RWPE2 (cell line): ENCODE measurements around the gene ABHD15.
A peak's percentile ranks its signal among the peaks of the same experiment; 100 is the strongest.

ENCODE experiments used
- ATAC-seq: fragments of 200-7000 bp; cut with Tn5 transposase; 3 replicates; pipeline ENCODE4 v1.9.1; 2021; ENCODE audit warnings: low read depth
- DNase-seq: peaks from one replicate; pipeline ENCODE4 v3.0.0-alpha.2; 2020; ENCODE audit warnings: low spot score
- H3K27ac ChIP-seq: fragments of 450-650 bp; 2 replicates; pipeline ENCODE4 v1.5.1; 2017; ENCODE audit warnings: mild to moderate bottlenecking; ENCODE audit not compliant: poor library complexity, severe bottlenecking
- H3K27me3 ChIP-seq: fragments of 250-450 bp; sonication (Bioruptor Pico); 2 replicates; pipeline ENCODE4 v1.5.1; 2021; ENCODE audit warnings: mild to moderate bottlenecking, moderate library complexity; ENCODE audit not compliant: insufficient read depth, poor library complexity, severe bottlenecking
- H3K36me3 ChIP-seq: fragments of 250-450 bp; sonication (Bioruptor Pico); 2 replicates; pipeline ENCODE4 v1.5.1; 2020; ENCODE audit warnings: low read depth, mild to moderate bottlenecking, moderate library complexity
- H3K4me1 ChIP-seq: fragments of 250-450 bp; sonication (Bioruptor Pico); 2 replicates; pipeline ENCODE4 v1.5.1; 2021; ENCODE audit warnings: mild to moderate bottlenecking, moderate library complexity; ENCODE audit not compliant: insufficient read depth, poor library complexity, severe bottlenecking
- H3K4me3 ChIP-seq: fragments of 250-450 bp; sonication (Bioruptor Pico); 2 replicates; pipeline ENCODE4 v1.5.1; 2021; ENCODE audit warnings: mild to moderate bottlenecking, moderate library complexity; ENCODE audit not compliant: severe bottlenecking
- H3K9me3 ChIP-seq: fragments of 250-450 bp; sonication (Bioruptor Pico); 2 replicates; pipeline ENCODE4 v1.5.1; 2021; ENCODE audit warnings: mild to moderate bottlenecking, moderate library complexity; ENCODE audit not compliant: severe bottlenecking
- TF ChIP-seq, protein P1 (sequence below): fragments of 450-650 bp; IDR thresholded peaks from one replicate; pipeline ENCODE4 v1.5.1; 2017; ENCODE audit warnings: mild to moderate bottlenecking, moderate library complexity; ENCODE audit not compliant: poor library complexity, severe bottlenecking

ABHD15 gene

DNA sequence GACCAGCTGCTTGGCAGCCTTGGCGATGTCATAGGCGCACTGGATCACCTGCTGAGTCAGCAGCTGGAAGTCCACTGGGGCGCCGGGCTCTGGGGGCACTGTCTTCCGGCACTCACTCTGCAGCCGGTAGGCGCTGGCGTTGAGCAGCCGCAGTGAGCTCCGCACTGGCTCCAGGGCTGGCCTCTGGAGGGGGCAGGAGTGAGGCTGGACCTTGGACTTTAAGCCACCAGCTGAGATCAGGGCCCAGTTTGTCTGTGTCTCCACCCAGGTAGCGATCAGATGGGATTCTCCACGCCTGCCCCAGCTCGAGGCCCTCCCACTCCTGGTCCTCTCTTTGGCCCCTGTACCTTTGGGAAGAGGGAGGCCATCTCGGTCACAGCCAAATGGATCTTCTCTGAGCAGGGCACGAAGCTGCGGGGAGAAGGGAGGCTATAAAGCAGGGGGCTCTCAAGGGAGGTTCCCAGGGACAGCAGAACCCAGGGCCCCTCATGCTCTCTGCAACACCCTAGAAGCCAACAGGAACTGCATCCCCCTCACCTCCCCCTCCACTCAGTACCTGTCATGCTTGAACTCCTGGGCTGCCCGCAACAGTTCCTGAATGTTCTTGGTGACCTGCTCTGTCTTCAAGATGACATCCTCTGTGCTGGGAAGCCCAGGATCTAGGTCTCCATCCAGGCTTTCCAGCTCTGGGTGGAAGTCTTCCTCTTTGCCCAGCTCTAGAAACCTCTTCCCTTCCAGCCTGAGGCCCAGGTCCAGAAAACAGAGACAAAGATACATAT, 8.1 kb upstream of the ABHD15 start:
- H3K27me3 ChIP-seq: no peaks in the 10 kb centered on the region
- TF ChIP-seq, protein P1, sequence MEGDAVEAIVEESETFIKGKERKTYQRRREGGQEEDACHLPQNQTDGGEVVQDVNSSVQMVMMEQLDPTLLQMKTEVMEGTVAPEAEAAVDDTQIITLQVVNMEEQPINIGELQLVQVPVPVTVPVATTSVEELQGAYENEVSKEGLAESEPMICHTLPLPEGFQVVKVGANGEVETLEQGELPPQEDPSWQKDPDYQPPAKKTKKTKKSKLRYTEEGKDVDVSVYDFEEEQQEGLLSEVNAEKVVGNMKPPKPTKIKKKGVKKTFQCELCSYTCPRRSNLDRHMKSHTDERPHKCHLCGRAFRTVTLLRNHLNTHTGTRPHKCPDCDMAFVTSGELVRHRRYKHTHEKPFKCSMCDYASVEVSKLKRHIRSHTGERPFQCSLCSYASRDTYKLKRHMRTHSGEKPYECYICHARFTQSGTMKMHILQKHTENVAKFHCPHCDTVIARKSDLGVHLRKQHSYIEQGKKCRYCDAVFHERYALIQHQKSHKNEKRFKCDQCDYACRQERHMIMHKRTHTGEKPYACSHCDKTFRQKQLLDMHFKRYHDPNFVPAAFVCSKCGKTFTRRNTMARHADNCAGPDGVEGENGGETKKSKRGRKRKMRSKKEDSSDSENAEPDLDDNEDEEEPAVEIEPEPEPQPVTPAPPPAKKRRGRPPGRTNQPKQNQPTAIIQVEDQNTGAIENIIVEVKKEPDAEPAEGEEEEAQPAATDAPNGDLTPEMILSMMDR: no peak
- H3K4me3 ChIP-seq: no peak overlapping the region
- peaks cover 64% of the 10 kb centered on the region for H3K36me3 ChIP-seq
- no peaks in the 10 kb centered on the region for H3K4me1 ChIP-seq
- no peak for ATAC-seq
- H3K27ac ChIP-seq: no peak overlapping the region
- DNase-seq: no peak
- H3K9me3 ChIP-seq: no peaks in the 10 kb centered on the region

DNA sequence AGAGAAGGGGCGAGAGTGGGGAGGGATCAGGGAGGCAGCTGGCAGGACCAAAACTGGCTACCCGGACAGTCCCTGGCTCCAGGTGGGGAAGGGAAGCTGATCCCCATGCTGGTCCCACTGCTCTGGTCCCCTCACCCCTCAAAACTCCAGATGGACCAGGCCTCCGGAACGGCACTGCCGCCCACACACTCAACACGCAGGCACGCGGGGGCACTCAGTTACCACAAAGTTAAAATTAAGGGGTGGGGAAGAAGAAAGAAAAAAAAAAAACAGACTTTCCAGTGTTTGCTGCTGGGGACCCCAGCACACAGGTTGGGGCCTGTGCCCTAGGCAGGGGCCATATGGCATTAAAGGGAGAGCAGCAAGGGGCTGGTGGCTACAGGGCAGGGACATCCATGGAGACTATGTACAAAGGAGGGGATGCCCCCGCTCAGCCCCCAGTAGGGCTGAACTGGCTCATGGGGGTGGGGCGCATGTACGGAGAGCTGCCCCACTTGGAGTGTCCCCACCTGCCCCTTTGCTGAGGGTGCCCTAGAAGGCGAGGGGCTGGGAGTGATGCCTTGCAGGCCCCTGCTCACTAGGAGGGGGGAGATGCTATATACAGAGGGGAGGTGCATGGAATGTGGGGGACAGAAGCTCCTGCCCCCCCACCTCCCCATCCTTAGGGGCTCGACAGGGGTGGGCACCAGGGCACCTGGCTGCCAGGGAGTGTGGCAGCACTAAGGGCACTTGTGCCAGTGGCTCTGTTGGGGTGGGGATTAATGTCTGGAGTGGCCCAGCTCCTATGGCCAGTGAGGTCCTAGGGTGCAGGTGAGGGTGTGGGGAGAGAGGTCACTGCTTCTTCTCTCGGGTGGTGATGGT, 7.3 kb upstream of the ABHD15 start:
- H3K4me3 ChIP-seq: no peak overlapping the region
- DNase-seq: peak; percentile 49
- no peaks in the 10 kb centered on the region for H3K27me3 ChIP-seq
- TF ChIP-seq, protein P1: no peak
- H3K9me3 ChIP-seq: no peaks in the 10 kb centered on the region
- peaks cover 3% of the 10 kb centered on the region for H3K4me1 ChIP-seq
- ATAC-seq: no peak
- H3K36me3 ChIP-seq: peaks cover 56% of the 10 kb centered on the region
- no peak overlapping the region for H3K27ac ChIP-seq

- ATAC-seq: no peak
- no peak overlapping the region for H3K4me3 ChIP-seq
- peaks cover 50% of the 10 kb centered on the region for H3K36me3 ChIP-seq
- peaks cover 3% of the 10 kb centered on the region for H3K4me1 ChIP-seq
- DNase-seq: no peak
- no peaks in the 10 kb centered on the region for H3K27me3 ChIP-seq
- no peak overlapping the region for H3K27ac ChIP-seq
- TF ChIP-seq, protein P1: no peak
- H3K9me3 ChIP-seq: no peaks in the 10 kb centered on the region
Measured at GRCh38 chr17:29573558-29573869, 6.7 kb upstream of the ABHD15 start.

GRCh38 chr17:29572691-29573557, 6.1 kb upstream of the ABHD15 start:
- ATAC-seq (no peak), DNase-seq (no peak)
- Histone ChIP-seq H3K9me3 (no peaks in the 10 kb centered on the region), H3K4me3 (no peak overlapping the region), H3K36me3 (peaks cover 44% of the 10 kb centered on the region), H3K27me3 (no peaks in the 10 kb centered on the region), H3K4me1 (peaks cover 3% of the 10 kb centered on the region), H3K27ac (no peak overlapping the region)
- TF ChIP-seq, protein P1: peak; percentile 24
